Activated T-cell treated with anti-CD3 and anti-CD28 coated beads, Interleukin-2, amount 50 U/mL, for 1 hour (primary cell): ENCODE data around the gene KRTAP10-5.

Experiments used
- DNase-seq: peaks from one replicate; pipeline ENCODE4 v3.0.0-alpha.2; 2020

Gene KRTAP10-5

GRCh38 chr21:44544566-44544965 is 35.8 kb downstream of the KRTAP10-5 start:
- DNase-seq: no peak

- DNase-seq: no peak
Observed at GRCh38 chr21:44542716-44543115, 37.7 kb downstream of the KRTAP10-5 start.

GRCh38 chr21:44540741-44541288 is 39.6 kb downstream of the KRTAP10-5 start:
- DNase-seq: no peak

GRCh38 chr21:44539991-44540666 is 40.3 kb downstream of the KRTAP10-5 start, which contains the start of gene KRTAP10-1:
Gene KRTAP10-1, minus strand, starts transcription at chr21:44540195. Its CDS starts 45 bp downstream, at chr21:44540150.
- DNase-seq: peak; percentile 14

- DNase-seq: no peak
Observed at GRCh38 chr21:44539046-44539445, 41.4 kb downstream of the KRTAP10-5 start.

GRCh38 chr21:44537930-44538911 is 42.2 kb downstream of the KRTAP10-5 start:
- DNase-seq: no peak

- DNase-seq: no peak
Observed at GRCh38 chr21:44535963-44536362, 44.4 kb downstream of the KRTAP10-5 start.

GRCh38 chr21:44534688-44535087 is 45.7 kb downstream of the KRTAP10-5 start:
- no peak for DNase-seq

GRCh38 chr21:44533891-44534627 is 46.3 kb downstream of the KRTAP10-5 start:
- DNase-seq: no peak

GRCh38 chr21:44533121-44533890 is 47.1 kb downstream of the KRTAP10-5 start:
- no peak for DNase-seq

- no peak for DNase-seq
Observed at GRCh38 chr21:44532712-44533111, 47.7 kb downstream of the KRTAP10-5 start.

GRCh38 chr21:44531606-44532564 is 48.5 kb downstream of the KRTAP10-5 start:
- DNase-seq: no peak

- no peak for DNase-seq
Observed at GRCh38 chr21:44530903-44531605, 49.4 kb downstream of the KRTAP10-5 start.

GRCh38 chr21:44530221-44530902 is 50.0 kb downstream of the KRTAP10-5 start:
- no peak for DNase-seq

GRCh38 chr21:44529503-44530125 is 50.8 kb downstream of the KRTAP10-5 start:
- peak; percentile 11 for DNase-seq
